ENCODE measurements around the gene CBLB.
A peak's percentile ranks its signal among the peaks of the same experiment; 100 is the strongest.

Gene CBLB

DNA sequence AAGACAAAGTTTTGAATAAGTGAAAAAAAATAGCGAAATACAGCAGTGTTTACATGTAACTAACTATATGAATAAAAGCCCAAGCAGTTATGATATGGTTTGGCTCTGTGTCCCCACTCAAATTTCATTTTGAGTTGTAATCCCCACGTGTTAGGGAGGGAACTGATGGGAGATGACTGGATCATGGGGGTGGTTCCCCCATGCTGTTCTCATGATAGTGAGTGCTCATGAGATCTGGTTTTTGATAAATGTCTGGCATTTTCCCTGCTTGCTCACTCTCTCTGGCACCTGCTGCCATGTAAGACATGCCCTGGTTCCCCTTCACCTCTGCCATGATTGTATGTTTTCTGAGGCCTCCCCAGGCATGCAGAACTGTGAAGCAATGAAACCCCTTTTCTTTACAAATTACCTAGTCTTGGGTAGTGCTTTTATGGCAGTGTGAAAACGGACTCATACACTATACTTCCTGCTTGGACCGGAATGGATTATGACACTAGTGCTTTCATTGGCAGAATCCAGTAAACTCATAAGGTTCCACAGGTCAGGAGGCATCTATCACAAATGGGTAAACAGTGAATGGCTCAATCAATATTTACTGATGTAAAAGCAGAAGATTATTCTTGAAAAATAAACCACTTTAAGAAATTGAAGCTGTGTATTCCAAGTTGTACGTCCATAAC is 192.1 kb downstream of the CBLB start:
- DNase-seq = no peak

- DNase-seq = no peak
Observed at GRCh38 chr3:105674437-105675065, 194.3 kb downstream of the CBLB start.

DNA sequence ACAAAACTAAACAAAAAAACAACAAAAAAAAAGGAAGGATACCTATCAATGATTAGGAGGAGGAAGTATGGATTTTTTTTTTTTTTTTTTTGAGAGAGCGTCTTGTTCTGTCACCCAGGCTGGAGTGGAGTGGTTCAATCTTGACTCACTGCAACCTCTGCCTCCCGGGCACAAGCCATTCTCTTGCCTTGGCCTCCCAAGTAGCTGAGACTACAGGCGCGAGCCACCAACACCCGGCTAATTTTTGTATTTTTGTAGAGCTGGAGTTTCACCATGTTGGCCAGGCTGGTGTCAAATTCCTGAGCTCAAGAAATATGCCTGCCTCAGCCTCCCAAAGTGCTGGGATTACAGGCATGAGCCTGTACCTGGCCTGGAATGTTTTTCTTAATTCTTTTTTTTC is 195.8 kb downstream of the CBLB start:
- no peak for DNase-seq

DNA sequence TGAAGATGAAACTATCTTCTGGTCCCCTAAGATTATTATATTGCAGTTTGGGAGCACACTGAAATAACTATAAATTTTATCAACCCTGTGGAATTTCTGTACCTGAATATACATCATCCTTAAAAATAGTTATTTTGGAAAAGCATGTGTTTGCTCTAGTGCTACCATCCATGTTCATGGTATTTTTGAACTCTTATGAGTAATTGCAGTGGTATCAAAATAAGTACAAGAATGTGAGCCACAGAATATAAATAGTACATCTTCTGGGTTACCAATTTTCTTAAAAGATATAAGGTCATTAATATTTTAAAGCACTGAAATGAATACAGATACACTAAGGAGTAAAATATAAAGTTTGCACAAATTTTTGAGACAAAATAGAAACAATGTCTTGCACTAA is 206.5 kb downstream of the CBLB start:
- DNase-seq = no peak

DNA sequence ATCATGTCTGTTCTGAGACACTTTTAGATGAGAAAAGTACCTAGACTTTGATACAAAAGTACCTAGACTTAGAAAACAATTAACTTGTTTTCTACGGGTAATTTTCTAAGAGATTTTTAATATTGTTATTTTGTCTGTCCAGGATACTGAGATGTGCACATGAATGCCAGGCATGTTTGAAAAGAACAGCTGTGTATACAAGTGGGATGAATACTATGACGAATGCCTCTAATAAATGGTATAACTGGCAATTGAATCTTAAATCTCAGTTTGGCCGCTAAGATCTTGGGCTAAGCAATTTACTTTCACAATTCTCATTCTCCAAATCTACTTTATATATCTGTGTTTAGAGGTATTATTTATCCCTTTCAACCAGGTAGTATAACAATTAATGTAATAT is 207.4 kb downstream of the CBLB start:
- no peak for DNase-seq

DNA sequence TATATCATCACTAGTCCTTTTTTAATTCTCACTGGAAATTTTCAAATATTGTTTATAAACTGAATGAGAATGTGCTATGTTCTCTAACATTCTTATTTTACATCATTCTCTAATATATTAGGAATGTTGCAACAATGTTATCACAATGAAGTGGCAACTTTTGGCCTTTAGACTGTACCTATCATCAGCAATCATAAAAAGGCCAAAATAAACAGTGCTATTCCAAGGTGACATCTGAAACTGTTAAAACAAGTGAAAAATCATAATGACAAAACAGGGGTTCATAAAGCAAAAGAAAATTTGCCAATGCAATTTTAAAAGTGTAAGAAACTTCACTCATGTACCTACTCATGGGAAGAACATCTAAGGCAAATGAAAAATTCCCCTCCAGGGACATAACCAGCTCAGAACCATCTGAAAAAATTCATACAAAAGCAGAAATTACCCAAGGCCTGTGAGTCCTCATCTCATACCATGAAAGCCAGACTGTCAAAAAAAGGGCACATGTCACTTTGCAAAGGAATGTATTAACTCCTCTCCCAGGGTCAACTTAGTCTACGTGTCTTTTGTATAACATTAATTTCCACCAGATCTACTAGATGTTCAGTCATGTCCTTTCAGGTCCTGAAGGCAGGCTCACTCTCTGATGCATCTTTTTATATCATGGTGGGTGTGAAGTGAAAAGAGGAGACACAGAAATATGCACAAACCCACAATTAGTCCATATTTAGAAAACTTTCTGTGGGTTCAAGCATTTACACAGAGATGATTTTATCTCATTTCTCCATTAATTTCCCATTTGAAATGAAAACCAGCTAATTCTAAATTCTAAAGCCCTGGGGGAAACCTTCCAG is 211.9 kb downstream of the CBLB start:
- DNase-seq = no peak

DNA sequence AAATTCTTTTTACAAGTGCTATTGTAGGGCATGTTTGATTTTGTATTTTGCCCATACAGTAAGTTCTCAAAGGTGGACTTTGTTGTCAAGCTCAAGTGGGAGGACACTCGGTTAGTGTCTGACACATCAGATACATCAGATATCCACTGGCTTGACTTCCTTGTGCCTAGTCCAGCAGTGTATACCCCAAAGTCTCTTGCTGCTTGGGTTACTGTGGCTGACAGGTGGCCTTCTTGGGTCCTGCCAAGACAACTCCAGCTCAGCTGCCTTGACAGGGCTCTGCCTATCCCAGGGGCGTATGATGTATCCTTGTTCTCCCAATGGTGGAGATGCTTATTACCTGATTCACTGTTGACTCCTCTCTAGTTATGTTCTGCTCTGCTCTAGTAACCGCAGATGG is 214.9 kb downstream of the CBLB start:
- DNase-seq = no peak

GRCh38 chr3:105653166-105653565 is 215.6 kb downstream of the CBLB start:
- no peak for DNase-seq

- peak; percentile 66 for DNase-seq
Observed at GRCh38 chr3:105649480-105649879, 219.3 kb downstream of the CBLB start.

- DNase-seq = peak; percentile 34
Observed at GRCh38 chr3:105647047-105647446, 221.8 kb downstream of the CBLB start.

GRCh38 chr3:105639131-105639530 is 229.7 kb downstream of the CBLB start:
- DNase-seq = no peak

- DNase-seq = no peak
Observed at GRCh38 chr3:105634708-105635107, 234.1 kb downstream of the CBLB start.

GRCh38 chr3:105629718-105630117 is 239.1 kb downstream of the CBLB start:
- no peak for DNase-seq

GRCh38 chr3:105626739-105627138 is 242.1 kb downstream of the CBLB start:
- DNase-seq = no peak

DNA sequence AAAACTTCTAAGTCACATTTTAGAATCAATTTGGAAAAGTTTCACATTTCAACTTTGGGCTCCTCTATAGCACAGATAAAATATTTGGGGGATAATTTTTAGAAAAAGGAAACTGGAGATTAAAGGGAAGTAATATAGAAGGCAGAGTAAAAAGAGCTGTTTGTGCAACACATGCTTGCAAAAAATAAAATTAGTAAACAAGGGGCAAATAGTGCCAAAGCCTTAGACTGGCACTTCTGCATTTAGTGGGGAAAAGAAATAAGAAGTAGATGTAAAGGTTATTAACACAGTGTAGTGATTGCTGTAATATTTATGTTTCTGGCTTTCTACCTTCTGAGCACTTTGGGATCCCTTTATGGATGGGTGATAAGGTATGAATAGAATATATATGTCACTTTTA is 246.6 kb downstream of the CBLB start:
- DNase-seq = no peak

DNA sequence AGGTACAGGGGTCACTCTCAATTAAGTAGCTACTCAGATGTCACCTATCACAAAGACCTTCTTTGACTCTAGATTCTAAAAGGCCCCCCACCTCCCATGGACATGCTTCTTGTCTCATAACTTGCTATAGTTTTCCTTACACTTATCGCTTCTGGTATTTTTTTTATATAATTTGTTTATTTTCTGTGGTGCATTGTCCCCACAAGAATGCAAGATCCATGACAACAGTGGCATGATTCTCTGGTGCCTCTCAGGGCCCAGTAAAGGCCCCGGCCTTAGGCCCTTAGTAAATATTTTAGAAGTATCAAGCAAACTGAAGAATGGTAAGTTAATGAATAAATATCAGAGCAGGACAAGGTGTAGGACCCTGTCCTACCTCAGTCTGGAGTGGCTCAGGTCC is 248.6 kb downstream of the CBLB start:
- no peak for DNase-seq

DNA sequence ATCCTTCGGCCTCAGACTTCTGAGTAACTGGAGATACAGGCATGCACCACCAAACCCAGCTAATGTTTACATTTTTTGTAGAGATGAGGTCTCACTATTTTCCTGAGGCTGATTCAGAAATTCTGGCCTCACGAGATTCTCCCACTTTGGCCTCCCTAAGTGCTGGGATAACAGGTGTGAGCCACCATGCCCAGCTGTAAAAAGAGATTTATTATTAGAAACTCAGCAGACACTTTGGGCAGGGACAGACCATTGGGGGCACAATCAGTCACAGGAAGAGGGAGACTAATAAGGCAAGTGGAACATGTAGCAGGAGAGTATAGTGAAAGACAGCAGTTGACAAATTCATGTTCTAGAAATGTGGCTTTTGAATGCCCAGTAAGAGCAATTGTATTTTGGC is 249.2 kb downstream of the CBLB start:
- DNase-seq = no peak

DNA sequence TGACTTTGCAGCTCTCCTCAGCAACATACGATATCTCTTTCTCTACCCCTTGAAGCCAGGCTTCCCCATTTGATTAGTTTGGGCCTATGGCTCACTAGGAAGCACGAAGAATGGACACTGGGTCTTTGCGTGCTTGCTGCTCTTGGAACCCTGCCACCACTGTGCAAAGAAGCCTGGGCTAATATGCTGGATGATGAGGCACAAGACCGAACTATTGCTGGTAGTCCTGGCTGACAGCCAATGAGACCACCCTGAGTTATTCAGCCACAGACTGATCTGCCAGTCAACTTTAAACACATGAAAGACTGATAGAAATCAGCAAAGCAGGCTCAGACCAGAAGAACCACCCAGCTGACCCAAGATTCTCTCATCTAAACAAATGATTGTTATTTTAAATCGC is 250.3 kb downstream of the CBLB start:
- no peak for DNase-seq

DNA sequence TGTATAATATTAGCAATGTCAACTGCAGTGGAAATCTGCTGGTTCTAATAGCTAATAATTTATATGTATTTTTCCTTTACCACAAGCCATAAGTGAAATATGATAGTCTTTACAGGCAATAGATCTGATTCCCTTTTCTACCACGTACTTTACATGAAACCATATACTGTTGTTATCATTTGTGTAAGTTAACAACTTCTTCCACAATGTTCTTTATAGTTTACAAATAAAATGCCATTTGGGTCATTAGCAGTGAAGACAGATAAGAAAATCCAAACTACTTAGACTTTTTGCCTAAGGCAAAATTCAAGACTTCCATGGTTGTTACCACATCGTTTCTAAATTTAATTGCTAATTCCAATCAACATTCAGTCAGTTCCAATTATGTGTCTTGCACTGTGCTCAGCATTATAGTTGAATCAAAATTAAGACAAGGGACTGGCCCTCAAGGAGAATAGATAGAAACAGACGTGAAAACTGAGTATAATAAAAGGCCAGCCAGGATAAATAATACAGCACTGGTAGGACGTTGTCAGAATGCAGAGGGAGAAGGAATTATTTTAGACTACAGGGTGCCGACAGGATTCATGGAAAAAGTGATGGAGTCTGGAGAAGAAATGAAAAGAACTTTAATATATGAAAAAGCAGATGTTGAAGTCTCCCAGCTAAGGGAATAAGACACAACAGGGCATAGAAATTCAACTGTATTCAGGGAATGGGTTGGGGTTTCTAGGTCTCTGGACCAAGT is 252.3 kb downstream of the CBLB start:
- no peak for DNase-seq

GRCh38 chr3:105615814-105616213 is 253.0 kb downstream of the CBLB start:
- DNase-seq = no peak

- DNase-seq = peak; percentile 90
Observed at GRCh38 chr3:105614288-105615030, 254.4 kb downstream of the CBLB start.

DNA sequence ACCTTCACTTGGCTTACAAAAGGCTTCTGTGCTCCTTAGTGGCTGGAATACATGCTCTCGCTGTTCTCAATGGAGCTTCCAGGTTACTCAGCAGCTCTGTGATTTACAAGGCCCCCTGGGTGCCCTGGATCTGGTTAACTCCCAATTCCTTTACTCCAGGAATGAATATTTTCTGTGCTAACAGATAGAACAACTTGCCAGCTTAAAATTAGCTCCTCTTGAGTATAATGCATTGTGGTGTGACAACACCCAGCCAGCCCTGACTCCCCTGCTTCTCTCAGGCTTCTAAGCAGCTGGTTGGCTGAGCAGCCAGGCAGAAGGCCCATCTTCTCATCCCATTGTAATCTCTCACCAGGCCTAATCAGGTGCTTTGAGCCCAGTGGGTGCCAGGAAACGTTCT is 255.7 kb downstream of the CBLB start:
- DNase-seq = no peak

Measured in hematopoietic multipotent progenitor cell treated with erythropoietin and hydrocortisone succinate and interleukin-3 and kit ligand, for 4 days (in vitro differentiated cells).